DND-41 (cell line): ENCODE results near the gene UBAC1.

Experiments
- ATAC-seq: fragments of 200-7000 bp; cut with Tn5 transposase; 3 replicates; pipeline ENCODE4 v1.9.1; 2021; ENCODE audit warnings: low read depth; ENCODE audit not compliant: insufficient read depth
- DNase-seq: peaks from one replicate; pipeline ENCODE4 v3.0.0-alpha.2; 2020
- H2AFZ ChIP-seq: 2 replicates; pipeline ENCODE4 v1.6.0; 2012; ENCODE audit warnings: low read depth, low read length
- H3K27ac ChIP-seq: 2 replicates; pipeline ENCODE4 v1.5.1; 2012; ENCODE audit warnings: low read length, inconsistent platforms
- H3K27me3 ChIP-seq: fragments of 200-600 bp; sonication (generic); 2 replicates; pipeline ENCODE4 v1.6.0; 2012; ENCODE audit warnings: low read length, mild to moderate bottlenecking, inconsistent platforms; ENCODE audit not compliant: insufficient read depth, poor library complexity
- H3K36me3 ChIP-seq: 2 replicates; pipeline ENCODE4 v1.5.1; 2012; ENCODE audit warnings: low read length, inconsistent platforms; ENCODE audit not compliant: insufficient read depth
- H3K4me1 ChIP-seq: 2 replicates; pipeline ENCODE4 v1.5.1; 2012; ENCODE audit warnings: mild to moderate bottlenecking, low read length; ENCODE audit not compliant: insufficient read depth
- H3K4me2 ChIP-seq: 2 replicates; pipeline ENCODE4 v1.6.0; 2012; ENCODE audit warnings: mild to moderate bottlenecking, moderate library complexity, low read length, inconsistent platforms; ENCODE audit not compliant: insufficient read depth
- H3K4me3 ChIP-seq, 2 experiments: fragments of 200-600 bp in 1 of 2; shearing (Covaris generic) in 1 of 2; 2 replicates each; pipeline ENCODE4 v1.5.1; 2012 to 2016; ENCODE audit warnings: inconsistent platforms in 2 of 2, low read length in 2 of 2, mild to moderate bottlenecking in 2 of 2, low read depth in 1 of 2, moderate library complexity in 1 of 2
- H3K79me2 ChIP-seq: 2 replicates; pipeline ENCODE4 v1.6.0; 2012; ENCODE audit warnings: low read length, inconsistent platforms; ENCODE audit not compliant: insufficient read depth
- H3K9ac ChIP-seq: 2 replicates; pipeline ENCODE4 v1.6.0; 2012; ENCODE audit warnings: low read depth, mild to moderate bottlenecking, inconsistent platforms, low read length, moderate library complexity
- H3K9me3 ChIP-seq: 2 replicates; pipeline ENCODE4 v1.5.1; 2012; ENCODE audit warnings: low read length, moderate library complexity, mild to moderate bottlenecking, inconsistent platforms; ENCODE audit not compliant: insufficient read depth, severe bottlenecking
- H4K20me1 ChIP-seq: 2 replicates; pipeline ENCODE4 v1.6.0; 2012; ENCODE audit warnings: low read length; ENCODE audit not compliant: insufficient read depth
- CTCF ChIP-seq: IDR thresholded peaks from 2 replicates; pipeline ENCODE4 v1.5.1; 2012; ENCODE audit warnings: borderline replicate concordance, low read length, moderate library complexity, mild to moderate bottlenecking; ENCODE audit not compliant: poor library complexity, severe bottlenecking; ENCODE audit errors: extremely low read depth
- EZH2 ChIP-seq: IDR thresholded peaks from 3 replicates; pipeline ENCODE4 v1.6.1; 2012; ENCODE audit warnings: borderline replicate concordance, low read depth, mild to moderate bottlenecking, moderate library complexity, low read length, inconsistent platforms; ENCODE audit not compliant: severe bottlenecking

The UBAC1 gene

GRCh38 chr9:136009516-136009915 lies 48.3 kb upstream of the UBAC1 start:
- Histone ChIP-seq H3K4me1 (no peaks in the 10 kb centered on the region), H3K9ac (no peak overlapping the region), H2AFZ (no peak overlapping the region), H4K20me1 (no peaks in the 10 kb centered on the region), H3K79me2 (no peaks in the 10 kb centered on the region), H3K9me3 (no peaks in the 10 kb centered on the region), H3K4me3 (no peak overlapping the region), H3K27me3 (no peaks in the 10 kb centered on the region), H3K27ac (no peak overlapping the region), H3K4me2 (no peak overlapping the region), H3K36me3 (no peaks in the 10 kb centered on the region)
- no peak for ATAC-seq
- DNase-seq: no peak
- TF ChIP-seq CTCF (no peak), EZH2 (no peak)

- Histone ChIP-seq H3K36me3 (no peaks in the 10 kb centered on the region), H3K9ac (no peak overlapping the region), H3K4me3 (no peak overlapping the region), H3K9me3 (no peaks in the 10 kb centered on the region), H3K4me2 (no peak overlapping the region), H3K27me3 (no peaks in the 10 kb centered on the region), H2AFZ (no peak overlapping the region), H4K20me1 (no peaks in the 10 kb centered on the region), H3K79me2 (no peaks in the 10 kb centered on the region), H3K4me1 (no peaks in the 10 kb centered on the region), H3K27ac (no peak overlapping the region)
- TF ChIP-seq CTCF: no peak
- DNase-seq (no peak), ATAC-seq (no peak)
Observed at GRCh38 chr9:136008693-136008997, 47.5 kb upstream of the UBAC1 start.

- H3K4me2 ChIP-seq: no peak overlapping the region
- no peaks in the 10 kb centered on the region for H3K79me2 ChIP-seq
- no peak for TF ChIP-seq CTCF
- no peak for TF ChIP-seq EZH2
- no peak for DNase-seq
- no peak overlapping the region for H3K4me3 ChIP-seq
- H3K4me1 ChIP-seq: no peaks in the 10 kb centered on the region
- no peaks in the 10 kb centered on the region for H4K20me1 ChIP-seq
- no peak overlapping the region for H2AFZ ChIP-seq
- H3K36me3 ChIP-seq: no peaks in the 10 kb centered on the region
- no peaks in the 10 kb centered on the region for H3K9me3 ChIP-seq
- H3K27me3 ChIP-seq: no peaks in the 10 kb centered on the region
- ATAC-seq: no peak
- H3K9ac ChIP-seq: no peak overlapping the region
- no peak overlapping the region for H3K27ac ChIP-seq
Observed at GRCh38 chr9:136007934-136008692, 46.9 kb upstream of the UBAC1 start.
